GM12865 (cell line): ENCODE results near the gene SOX5.

Source experiments
- DNase-seq: peaks from one replicate; pipeline ENCODE4 v3.0.0; 2010; ENCODE audit warnings: low read depth
- H3K4me3 ChIP-seq: 2 replicates; pipeline ENCODE4 v1.5.1; 2011; ENCODE audit warnings: mild to moderate bottlenecking, low read depth, low read length, control low read depth
- CTCF ChIP-seq: IDR thresholded peaks from 2 replicates; pipeline ENCODE4 v1.5.1; 2011; ENCODE audit warnings: low read length, control low read depth, low read depth, inconsistent platforms; ENCODE audit not compliant: insufficient read depth; ENCODE audit errors: missing control alignments

SOX5 gene

GRCh38 chr12:23671881-23672280, 277.6 kb downstream of the SOX5 start:
- no peak overlapping the region for H3K4me3 ChIP-seq
- TF ChIP-seq CTCF = no peak
- DNase-seq = no peak

- no peak for DNase-seq
These were observed 278.8 kb downstream of the SOX5 start for GRCh38 chr12:23670684-23671083.

GRCh38 chr12:23669691-23670090, 279.8 kb downstream of the SOX5 start:
- no peak for TF ChIP-seq CTCF
- no peak for DNase-seq

More at GRCh38 chr12:23670684-23671083, 278.8 kb downstream of the SOX5 start:
- TF ChIP-seq CTCF = no peak
- no peak overlapping the region for H3K4me3 ChIP-seq

GRCh38 chr12:23666866-23667265, 282.6 kb downstream of the SOX5 start:
- H3K4me3 ChIP-seq = no peak overlapping the region
- TF ChIP-seq CTCF = no peak
- DNase-seq = no peak

More at GRCh38 chr12:23669691-23670090, 279.8 kb downstream of the SOX5 start:
- H3K4me3 ChIP-seq = no peak overlapping the region

- H3K4me3 ChIP-seq = no peak overlapping the region
- no peak for TF ChIP-seq CTCF
- DNase-seq = no peak
These were observed 286.5 kb downstream of the SOX5 start for GRCh38 chr12:23662966-23663365.

- DNase-seq = no peak
- no peak for TF ChIP-seq CTCF
These were observed 290.3 kb downstream of the SOX5 start for GRCh38 chr12:23659131-23659530.

GRCh38 chr12:23657598-23657997, 291.9 kb downstream of the SOX5 start:
- no peak overlapping the region for H3K4me3 ChIP-seq

More at GRCh38 chr12:23659131-23659530, 290.3 kb downstream of the SOX5 start:
- H3K4me3 ChIP-seq = no peak overlapping the region

More at GRCh38 chr12:23657598-23657997, 291.9 kb downstream of the SOX5 start:
- DNase-seq = no peak
- TF ChIP-seq CTCF = no peak
